Measurements from ENCODE around the gene BRPF3. TPM values are rescaled to one million over a fixed set of nuclear protein-coding genes. Genes with fewer than 3 reads are reported as not detected.
A peak's percentile ranks its signal among the peaks of the same experiment; 100 is the strongest.

BRPF3 gene
- total and polyA plus RNA-seq, 2 of the 13 experiments (the other 11 are each of a cell fraction or from before 2014, with no cell fraction given) = 12.3 to 22.9 TPM

- TF ChIP-seq JDP2 (CRISPR knock-in tag; IDR thresholded peaks at IDR 0.05; ENCODE audit: borderline replicate concordance) = no peak
- TF ChIP-seq ZFP37 (CRISPR knock-in tag; IDR thresholded peaks at IDR 0.05; ENCODE audit: borderline replicate concordance) = no peak
- TF ChIP-seq PCBP1 (IDR thresholded peaks at IDR 0.05; ENCODE audit: borderline replicate concordance, low read depth, low read length) = 0 out of 2 replicates have a peak, but pooled peaks have one; percentile 32
- TF ChIP-seq NPAS2 (CRISPR knock-in tag; IDR thresholded peaks at IDR 0.05; ENCODE audit: borderline replicate concordance) = no peak
- no peak for TF ChIP-seq ZBTB2 (CRISPR knock-in tag; IDR thresholded peaks at IDR 0.05; ENCODE audit: low read depth)
- peak; percentile 36; the same call in 1 of the 2 replicates for TF ChIP-seq FOSL2 (CRISPR knock-in tag; IDR thresholded peaks at IDR 0.05)
- peak; percentile 28; the same call in 1 of the 2 replicates for TF ChIP-seq SALL1 (CRISPR knock-in tag; IDR thresholded peaks at IDR 0.05)
- no peak for TF ChIP-seq ZNF788 (CRISPR knock-in tag; IDR thresholded peaks at IDR 0.05; ENCODE audit: borderline replicate concordance)
- no peak for TF ChIP-seq SRSF9 (IDR thresholded peaks at IDR 0.05; ENCODE audit: borderline replicate concordance, insufficient read depth, low read depth, low read length, poor library complexity, severe bottlenecking)
- peak; percentile 36 for TF ChIP-seq AGO2 (optimal IDR thresholded peaks at IDR 0.05; ENCODE audit: low read depth, low read length)
- TF ChIP-seq RARA (CRISPR knock-in tag; IDR thresholded peaks at IDR 0.05) = peak; percentile 53; the same call in 1 of the 2 replicates
- 0 out of 2 replicates have a peak, but pooled peaks have one; percentile 38 for TF ChIP-seq ZBTB40 (IDR thresholded peaks at IDR 0.05)
- TF ChIP-seq ZBTB40 (CRISPR knock-in tag; IDR thresholded peaks at IDR 0.05) = no peak
- TF ChIP-seq, protein P1, sequence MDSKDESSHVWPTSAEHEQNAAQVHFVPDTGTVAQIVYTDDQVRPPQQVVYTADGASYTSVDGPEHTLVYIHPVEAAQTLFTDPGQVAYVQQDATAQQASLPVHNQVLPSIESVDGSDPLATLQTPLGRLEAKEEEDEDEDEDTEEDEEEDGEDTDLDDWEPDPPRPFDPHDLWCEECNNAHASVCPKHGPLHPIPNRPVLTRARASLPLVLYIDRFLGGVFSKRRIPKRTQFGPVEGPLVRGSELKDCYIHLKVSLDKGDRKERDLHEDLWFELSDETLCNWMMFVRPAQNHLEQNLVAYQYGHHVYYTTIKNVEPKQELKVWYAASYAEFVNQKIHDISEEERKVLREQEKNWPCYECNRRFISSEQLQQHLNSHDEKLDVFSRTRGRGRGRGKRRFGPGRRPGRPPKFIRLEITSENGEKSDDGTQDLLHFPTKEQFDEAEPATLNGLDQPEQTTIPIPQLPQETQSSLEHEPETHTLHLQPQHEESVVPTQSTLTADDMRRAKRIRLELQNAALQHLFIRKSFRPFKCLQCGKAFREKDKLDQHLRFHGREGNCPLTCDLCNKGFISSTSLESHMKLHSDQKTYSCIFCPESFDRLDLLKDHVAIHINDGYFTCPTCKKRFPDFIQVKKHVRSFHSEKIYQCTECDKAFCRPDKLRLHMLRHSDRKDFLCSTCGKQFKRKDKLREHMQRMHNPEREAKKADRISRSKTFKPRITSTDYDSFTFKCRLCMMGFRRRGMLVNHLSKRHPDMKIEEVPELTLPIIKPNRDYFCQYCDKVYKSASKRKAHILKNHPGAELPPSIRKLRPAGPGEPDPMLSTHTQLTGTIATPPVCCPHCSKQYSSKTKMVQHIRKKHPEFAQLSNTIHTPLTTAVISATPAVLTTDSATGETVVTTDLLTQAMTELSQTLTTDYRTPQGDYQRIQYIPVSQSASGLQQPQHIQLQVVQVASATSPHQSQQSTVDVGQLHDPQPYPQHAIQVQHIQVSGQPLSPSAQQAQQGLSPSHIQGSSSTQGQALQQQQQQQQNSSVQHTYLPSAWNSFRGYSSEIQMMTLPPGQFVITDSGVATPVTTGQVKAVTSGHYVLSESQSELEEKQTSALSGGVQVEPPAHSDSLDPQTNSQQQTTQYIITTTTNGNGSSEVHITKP (CRISPR knock-in tag; IDR thresholded peaks at IDR 0.05; ENCODE audit: low read depth) = no peak
Observed at GRCh38 chr6:36224918-36225461, 28.4 kb downstream of the BRPF3 start (continued).

Data from HepG2 (cell line).